Vein endothelial cell (primary cell): Measurements from ENCODE around the gene GPX6. TPM values are rescaled to one million over a fixed set of nuclear protein-coding genes. Genes with fewer than 3 reads are reported as not detected.

Experiments
- total RNA-seq: library from RNA; depleted of rRNA; stranded (reverse); fragments of >200 nt; gene quantifications from 2 replicates; pipeline ENCODE4 v1.2.3, GENCODE V29; 2012

The GPX6 gene, protein sequence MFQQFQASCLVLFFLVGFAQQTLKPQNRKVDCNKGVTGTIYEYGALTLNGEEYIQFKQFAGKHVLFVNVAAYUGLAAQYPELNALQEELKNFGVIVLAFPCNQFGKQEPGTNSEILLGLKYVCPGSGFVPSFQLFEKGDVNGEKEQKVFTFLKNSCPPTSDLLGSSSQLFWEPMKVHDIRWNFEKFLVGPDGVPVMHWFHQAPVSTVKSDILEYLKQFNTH
- not detected in 2 replicates for total RNA-seq

DNA sequence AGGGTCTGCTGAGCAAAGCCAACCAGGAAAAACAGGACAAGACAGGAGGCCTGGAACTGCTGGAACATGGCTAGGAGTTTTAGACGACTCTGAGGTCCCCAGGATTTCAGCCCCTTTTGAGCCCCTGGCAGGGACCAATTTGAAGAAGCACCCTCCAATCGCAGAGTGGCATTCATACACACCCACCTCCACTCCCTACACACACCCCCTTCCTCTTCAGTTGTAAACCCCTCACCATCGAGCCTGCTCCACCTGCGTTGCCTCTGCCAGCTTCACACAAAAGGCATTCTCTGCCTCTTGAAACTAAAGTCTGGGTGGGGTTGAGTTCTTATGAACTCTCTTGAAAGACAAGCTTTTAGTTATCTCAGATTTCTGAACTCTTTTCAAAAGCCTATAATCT, at the start of gene GPX6:
TSS of gene GPX6 (minus strand) at position 118 of the 400 bp plus-strand sequence. CDS start at position 68, 50 bp downstream.

DNA sequence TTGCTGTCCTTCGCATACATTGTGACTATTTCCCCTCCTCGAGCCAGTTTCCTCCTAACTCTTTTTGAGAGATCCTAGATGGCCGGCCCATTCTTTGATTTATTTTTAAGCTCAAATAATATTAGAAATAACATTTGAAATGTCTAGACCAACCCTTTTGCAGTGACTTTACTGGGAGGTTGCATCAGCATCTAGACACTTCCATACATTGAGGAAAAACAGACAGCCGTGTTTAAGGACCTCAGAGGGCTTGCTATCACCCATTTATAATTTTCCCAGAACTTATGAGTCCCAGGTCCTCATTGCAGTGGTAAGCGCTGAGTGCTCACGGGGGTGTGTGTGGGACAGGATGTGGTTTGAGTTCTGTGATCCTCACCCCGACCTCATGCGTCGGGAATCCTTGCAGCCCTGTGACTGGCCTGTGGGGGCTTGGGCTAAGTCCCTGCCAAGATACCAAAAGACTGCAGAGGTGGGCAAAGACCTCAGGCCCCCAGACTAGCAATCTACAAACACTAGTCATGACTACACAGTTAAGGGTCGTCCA, 10.0 kb upstream of the GPX6 start, which contains the start of gene GPX5:
TSS of gene GPX5 (plus strand) at position 386 of the 544 bp plus-strand sequence. CDS start at position 519, 133 bp downstream.

Other genes starting within 250 kb of the GPX6 start
- 16.0 and 17.2 TPM in 2 replicates for gene ZSCAN26, start 248.7 kb downstream of the GPX6 start, total RNA-seq
- 6.5 and 7.8 TPM in 2 replicates for gene PGBD1, start 234.2 kb downstream of the GPX6 start, total RNA-seq
- 6.9 and 11.6 TPM in 2 replicates for gene ZSCAN31, start 179.6 kb downstream of the GPX6 start, total RNA-seq
- gene ZKSCAN3, start 165.8 kb downstream of the GPX6 start, total RNA-seq: 3.4 and 3.6 TPM in 2 replicates
- gene ZSCAN12, start 116.0 kb downstream of the GPX6 start, total RNA-seq: 3.3 and 5.3 TPM in 2 replicates
- gene ZSCAN23, start 72.3 kb downstream of the GPX6 start, total RNA-seq: 0.33 and 1.8 TPM in 2 replicates
- gene GPX5, start 10.1 kb upstream of the GPX6 start, total RNA-seq: not detected in 2 replicates